Measurements from ENCODE around the gene ZNG1F.
"Not testable (repeated sequence)": the region's sequence is repeated elsewhere in the genome, so short reads cannot be mapped to it uniquely, and the experiment has no call there.

Gene ZNG1F

GRCh38 chr9:41086215-41086614 is 102.9 kb downstream of the ZNG1F start:
- not testable (repeated sequence) for DNase-seq (ENCODE audit: low spot score)

GRCh38 chr9:41082358-41082757 is 106.8 kb downstream of the ZNG1F start:
- not testable (repeated sequence) for DNase-seq (ENCODE audit: low spot score)

Data from AG08396 (cell line).